Measurements from ENCODE around the gene ACACB.

ACACB gene

DNA sequence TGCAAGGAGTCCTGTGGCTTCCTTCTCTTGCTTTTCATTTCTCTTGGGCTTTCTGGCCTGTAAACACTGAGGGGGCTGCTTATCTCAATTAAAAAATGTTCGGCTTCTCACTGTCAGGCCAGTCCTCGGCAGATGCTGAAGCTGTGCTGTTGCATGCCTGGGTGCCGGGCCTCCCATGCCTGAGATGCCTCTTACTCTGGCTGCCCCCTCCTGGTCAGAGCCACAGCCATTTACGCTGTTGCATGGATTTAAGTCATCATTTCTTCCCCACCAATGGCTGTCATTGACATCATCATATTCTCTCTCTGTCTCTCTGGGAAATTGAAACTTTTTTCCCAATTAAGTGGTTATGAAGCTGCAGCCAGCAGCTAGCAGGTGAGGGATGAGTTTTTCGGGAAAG, 139.0 kb downstream of the ACACB start:
- DNase-seq (ENCODE audit: insufficient read length, low spot score) (no peak), FAIRE-seq (no peak)
- TF ChIP-seq, protein P1, sequence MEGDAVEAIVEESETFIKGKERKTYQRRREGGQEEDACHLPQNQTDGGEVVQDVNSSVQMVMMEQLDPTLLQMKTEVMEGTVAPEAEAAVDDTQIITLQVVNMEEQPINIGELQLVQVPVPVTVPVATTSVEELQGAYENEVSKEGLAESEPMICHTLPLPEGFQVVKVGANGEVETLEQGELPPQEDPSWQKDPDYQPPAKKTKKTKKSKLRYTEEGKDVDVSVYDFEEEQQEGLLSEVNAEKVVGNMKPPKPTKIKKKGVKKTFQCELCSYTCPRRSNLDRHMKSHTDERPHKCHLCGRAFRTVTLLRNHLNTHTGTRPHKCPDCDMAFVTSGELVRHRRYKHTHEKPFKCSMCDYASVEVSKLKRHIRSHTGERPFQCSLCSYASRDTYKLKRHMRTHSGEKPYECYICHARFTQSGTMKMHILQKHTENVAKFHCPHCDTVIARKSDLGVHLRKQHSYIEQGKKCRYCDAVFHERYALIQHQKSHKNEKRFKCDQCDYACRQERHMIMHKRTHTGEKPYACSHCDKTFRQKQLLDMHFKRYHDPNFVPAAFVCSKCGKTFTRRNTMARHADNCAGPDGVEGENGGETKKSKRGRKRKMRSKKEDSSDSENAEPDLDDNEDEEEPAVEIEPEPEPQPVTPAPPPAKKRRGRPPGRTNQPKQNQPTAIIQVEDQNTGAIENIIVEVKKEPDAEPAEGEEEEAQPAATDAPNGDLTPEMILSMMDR (IDR thresholded peaks at IDR 0.05; ENCODE audit: insufficient read depth, missing control alignments): peak; percentile 37

DNA sequence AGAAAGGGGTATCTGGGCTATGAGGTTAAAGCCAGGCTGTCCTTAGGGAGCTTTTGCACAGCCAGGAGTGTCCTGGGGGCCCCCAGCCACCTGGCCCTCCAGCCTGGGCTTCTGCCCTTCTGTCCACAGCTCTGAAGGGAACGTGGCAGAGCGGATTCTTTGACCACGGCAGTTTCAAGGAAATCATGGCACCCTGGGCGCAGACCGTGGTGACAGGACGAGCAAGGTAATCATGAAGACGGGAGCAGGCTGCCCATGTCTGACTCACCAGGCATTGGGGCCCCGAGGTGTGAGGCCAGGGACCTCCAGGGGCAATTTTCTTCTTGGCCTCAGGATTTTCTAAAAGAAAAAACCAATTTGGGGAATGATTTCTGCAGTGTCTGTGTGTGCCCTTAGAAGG, 139.6 kb downstream of the ACACB start:
- FAIRE-seq (no peak), DNase-seq (ENCODE audit: insufficient read length, low spot score) (no peak)
- TF ChIP-seq, protein P1 (IDR thresholded peaks at IDR 0.05; ENCODE audit: insufficient read depth, missing control alignments): no peak

DNA sequence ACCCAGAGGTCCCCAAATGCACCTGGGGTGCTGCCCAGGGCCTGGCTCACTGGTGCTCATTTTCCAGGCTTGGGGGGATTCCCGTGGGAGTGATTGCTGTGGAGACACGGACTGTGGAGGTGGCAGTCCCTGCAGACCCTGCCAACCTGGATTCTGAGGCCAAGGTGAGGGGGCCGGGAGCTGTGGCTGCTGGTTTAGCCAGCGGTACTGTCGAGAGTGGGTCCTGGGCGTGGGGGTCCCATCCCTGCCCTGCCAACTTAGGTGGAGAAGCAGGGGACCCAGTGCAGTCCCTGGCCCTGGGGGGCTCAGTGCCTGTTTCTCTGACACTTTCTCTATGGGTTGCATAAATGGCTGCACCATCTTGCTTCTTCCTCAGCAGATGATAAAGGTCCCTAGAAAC, 141.8 kb downstream of the ACACB start:
- no peak for FAIRE-seq
- TF ChIP-seq, protein P1 (IDR thresholded peaks at IDR 0.05; ENCODE audit: insufficient read depth, missing control alignments): no peak
- DNase-seq (ENCODE audit: insufficient read length, low spot score): no peak

DNA sequence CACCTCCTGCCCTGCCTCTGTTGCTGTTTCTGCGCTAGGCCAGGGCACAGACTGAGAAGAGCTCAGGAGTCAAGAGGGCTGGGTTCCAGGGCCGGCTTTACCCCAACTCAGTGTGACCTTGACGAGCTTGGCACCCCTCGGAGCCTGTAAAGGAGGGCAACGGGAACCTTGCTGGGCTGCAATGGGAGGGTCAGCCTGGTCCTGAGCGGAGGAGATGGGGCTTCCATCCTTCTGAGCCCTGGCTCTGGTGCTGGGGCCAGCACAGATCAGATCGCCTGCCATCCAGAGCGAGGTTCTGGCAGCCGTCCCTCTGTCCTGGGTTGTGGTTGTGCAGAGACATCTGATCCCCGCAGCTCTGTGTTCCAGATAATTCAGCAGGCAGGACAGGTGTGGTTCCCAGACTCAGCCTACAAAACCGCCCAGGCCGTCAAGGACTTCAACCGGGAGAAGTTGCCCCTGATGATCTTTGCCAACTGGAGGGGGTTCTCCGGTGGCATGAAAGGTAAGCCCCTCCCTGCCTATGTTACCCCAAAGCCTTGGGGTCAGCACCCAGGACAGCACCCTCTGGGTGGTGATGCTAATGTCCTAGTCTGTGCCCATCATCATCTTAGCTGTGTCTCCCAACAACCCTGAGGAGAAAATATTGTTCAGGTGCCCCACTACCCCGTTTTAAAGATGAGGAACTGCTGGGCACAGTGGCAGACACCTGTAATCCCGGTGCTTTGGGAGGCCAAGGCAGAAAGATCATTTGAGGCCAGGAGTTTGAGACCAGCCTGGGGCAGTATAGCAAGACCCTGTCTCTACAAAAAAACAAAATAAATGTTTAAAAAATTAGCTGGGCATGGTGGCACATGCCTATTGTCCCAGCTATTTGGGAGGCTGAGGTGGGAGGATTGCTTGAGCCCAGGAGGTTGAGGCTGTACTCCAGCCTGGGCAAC, 142.5 kb downstream of the ACACB start:
- DNase-seq (ENCODE audit: insufficient read length, low spot score) (no peak), FAIRE-seq (no peak)
- TF ChIP-seq, protein P1 (IDR thresholded peaks at IDR 0.05; ENCODE audit: insufficient read depth, missing control alignments): no peak

DNA sequence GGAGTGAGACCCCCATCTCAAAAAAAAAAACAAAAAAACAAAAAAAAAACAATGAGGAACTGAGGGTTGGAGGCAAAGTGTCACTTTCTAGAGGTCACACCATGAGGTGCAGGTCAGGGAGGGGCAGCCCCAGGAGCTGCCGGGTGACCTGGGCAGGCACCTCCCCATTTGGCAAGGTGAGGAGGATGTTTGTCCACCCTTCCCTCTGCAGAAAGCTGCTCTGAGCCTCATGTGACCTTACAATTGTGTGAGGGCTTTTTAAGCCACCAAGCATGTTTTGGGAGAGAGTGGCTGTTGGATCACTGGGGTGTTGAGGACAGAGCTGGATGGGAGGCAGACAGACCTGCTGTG, 143.1 kb downstream of the ACACB start:
- no peak for DNase-seq (ENCODE audit: insufficient read length, low spot score)
- no peak for FAIRE-seq
- TF ChIP-seq, protein P1 (IDR thresholded peaks at IDR 0.05; ENCODE audit: insufficient read depth, missing control alignments): no peak

DNA sequence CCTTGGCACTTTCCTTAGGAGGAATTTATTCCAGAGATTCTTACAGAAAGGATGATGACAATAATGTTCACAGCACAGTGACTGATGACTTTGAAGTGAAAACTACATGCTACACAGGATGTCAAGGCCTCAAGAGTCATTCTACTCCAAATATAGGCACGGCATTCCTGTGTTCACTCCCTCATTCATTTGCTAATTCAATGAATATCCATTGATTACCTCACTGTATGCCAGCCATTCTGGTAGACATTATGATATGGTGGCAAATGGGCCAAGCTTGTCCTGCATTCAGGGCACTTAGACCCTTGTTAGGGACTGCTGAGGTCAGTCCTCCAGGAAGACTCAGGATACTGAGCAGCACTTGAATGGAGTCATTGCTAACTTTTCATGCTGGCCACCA, 144.7 kb downstream of the ACACB start:
- DNase-seq (ENCODE audit: insufficient read length, low spot score) (no peak), FAIRE-seq (no peak)
- TF ChIP-seq, protein P1 (IDR thresholded peaks at IDR 0.05; ENCODE audit: insufficient read depth, missing control alignments): no peak

DNA sequence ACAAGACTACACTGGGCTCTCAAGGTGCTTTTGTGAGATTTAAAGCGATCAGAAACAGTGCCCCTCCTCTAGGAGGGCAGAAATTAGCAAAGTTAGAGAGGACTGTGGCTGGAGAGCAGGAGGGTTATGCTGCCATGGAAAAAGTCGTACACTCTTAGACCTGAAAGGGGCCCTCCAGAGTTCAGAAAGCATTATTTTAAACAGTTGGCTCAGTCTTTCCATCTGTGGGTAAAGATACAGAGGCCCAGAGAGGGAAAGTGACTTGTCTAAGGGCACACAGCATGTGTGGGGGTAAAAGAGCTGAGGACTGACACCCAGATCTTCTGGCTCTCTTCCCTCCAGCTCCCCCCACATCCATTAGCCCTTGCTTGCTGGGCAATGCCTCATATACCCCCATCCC, 145.6 kb downstream of the ACACB start:
- DNase-seq (ENCODE audit: insufficient read length, low spot score) (no peak), FAIRE-seq (no peak)
- TF ChIP-seq, protein P1 (IDR thresholded peaks at IDR 0.05; ENCODE audit: insufficient read depth, missing control alignments): no peak
